NCI-H69 (cell line): ENCODE results near the gene NPY4R.
"Not testable (repeated sequence)": the region's sequence is repeated elsewhere in the genome, so short reads cannot be mapped to it uniquely, and the experiment has no call there.

Experiments
- DNase-seq: peaks from one replicate; lab custom pipeline; 2025; lab: John Stamatoyannopoulos, UW

NPY4R gene

DNA sequence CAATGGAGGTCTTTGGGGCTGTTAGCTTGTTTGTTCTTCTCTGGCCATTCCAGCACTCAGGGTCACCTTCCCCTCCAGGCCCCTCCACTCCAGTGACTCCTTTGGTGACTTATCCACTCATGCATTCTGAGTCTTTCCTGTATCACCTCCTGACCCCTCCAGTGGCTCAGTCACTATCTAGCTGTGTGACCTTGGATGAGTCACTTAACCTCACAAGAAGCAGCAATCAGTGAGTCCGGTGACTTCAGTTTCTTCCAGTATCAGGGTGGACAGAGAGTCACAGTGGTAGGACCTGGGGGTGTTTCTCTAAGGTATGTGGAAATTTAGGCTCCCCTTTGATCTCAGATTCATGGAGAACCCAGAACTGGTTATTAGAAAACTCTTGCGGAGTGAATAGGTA is 9.8 kb downstream of the NPY4R start:
- not testable (repeated sequence) for DNase-seq

DNA sequence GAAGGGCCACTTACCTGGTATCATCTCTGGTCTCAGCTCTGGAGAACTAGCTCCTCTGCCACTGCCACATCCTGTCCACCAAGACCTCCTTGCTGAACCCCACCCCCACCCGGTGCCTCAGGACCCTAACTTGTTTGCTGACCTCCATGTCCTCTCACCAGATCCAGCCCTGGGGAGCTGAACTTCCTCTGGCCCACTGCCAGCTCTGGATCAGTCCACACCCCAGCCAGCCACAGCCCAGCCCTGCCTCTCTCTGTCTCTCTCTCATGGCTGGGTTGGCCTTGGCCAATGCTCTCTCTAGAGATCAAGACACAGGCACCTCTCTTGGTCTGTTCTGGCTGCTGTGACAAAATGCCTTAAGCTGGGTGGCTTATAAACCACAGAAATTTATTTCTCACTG is 14.4 kb downstream of the NPY4R start:
- not testable (repeated sequence) for DNase-seq

DNA sequence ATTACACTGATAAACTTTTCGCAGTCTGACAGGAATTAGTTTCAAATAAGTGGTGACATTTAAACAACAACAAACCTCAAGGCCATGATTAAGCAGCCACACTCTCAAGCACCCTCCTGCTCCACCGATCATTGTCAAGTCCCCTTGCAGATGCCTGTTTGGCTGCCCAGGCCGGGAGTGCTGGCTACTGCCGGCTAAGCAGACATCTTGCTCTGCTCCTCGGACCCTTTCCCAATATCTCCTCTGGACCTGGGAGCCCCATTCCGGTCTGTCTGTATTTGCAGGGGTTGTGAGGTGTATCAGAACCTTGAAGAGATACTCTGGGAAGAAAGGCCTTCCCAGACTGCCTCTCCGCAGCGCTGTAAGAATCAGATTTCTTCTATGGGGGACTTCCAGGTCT is 14.9 kb downstream of the NPY4R start:
- DNase-seq, result not testable (repeated sequence)

DNA sequence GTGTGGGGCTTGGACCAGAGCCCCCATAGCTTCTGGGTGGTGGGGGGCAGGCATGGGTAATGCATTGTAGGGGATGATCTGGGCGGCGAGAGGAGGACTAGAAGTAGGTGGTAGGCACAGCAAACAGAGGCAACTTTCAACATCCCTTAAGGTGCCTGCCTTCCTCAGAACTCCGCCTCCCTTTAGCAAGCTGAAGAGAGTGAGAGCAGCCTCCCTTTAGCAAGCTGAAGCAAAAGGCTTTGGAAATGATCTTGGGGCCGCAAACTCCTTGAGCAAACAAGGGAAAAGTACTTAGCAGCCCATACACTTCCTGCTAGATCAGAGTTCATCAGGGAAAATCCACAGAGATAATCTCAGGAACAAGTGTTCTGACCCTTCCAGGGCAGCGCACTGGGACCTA is 18.3 kb downstream of the NPY4R start:
- DNase-seq, result not testable (repeated sequence)

DNA sequence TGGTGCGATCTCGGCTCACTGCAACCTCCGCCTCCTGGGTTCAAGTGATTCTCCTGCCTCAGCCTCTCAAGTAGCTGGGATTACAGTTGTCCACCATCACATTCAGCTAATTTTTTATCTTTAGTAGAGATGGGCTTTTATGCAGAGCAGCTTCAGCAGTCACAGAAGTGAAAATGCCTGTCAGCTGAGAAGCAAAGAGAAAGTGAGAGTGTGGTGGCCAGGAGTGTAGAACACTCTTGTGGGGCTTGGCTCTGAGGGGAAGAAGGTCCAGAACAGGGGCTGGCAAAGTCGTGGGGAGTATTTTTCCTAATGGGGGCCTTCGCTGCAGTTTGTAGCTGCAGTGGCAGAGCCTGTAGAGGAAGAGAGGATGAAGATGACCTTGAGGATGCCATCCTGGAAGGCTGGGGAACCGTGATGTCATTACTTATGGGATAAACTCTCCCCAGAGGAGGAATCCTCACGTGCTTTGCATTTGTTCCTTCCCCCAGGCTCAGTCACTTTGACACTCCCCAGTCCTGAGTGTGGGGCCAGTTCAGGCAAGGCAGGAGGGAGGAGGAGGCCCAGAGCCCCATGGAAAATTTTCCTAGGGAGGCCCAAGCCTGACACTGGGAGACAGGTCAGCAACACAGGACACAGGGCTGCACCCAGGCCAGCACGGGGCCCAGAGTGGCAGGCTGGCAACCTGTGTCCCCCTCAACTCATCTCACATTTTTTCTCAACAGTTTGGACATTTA is 20.2 kb downstream of the NPY4R start:
- DNase-seq, result not testable (repeated sequence)

DNA sequence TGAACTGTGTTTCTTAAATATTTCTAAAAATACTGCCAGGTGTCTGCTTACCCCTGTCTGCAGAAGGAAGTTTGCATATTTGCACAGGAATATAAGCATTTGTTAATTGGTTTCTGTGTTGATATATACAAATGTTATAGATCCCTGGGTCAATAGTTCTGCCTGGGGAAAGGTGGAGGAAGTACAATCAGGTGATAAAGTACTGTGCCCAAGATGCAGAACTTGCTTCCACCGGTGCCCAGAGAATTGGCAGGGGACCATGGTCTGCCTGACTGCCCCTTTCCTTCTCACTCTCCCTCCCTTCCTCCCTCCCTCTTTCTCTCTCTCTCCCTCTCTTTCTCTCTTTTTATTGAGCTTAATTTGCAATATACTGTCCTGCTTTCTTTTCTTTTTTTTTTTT is 22.3 kb downstream of the NPY4R start:
- not testable (repeated sequence) for DNase-seq

DNA sequence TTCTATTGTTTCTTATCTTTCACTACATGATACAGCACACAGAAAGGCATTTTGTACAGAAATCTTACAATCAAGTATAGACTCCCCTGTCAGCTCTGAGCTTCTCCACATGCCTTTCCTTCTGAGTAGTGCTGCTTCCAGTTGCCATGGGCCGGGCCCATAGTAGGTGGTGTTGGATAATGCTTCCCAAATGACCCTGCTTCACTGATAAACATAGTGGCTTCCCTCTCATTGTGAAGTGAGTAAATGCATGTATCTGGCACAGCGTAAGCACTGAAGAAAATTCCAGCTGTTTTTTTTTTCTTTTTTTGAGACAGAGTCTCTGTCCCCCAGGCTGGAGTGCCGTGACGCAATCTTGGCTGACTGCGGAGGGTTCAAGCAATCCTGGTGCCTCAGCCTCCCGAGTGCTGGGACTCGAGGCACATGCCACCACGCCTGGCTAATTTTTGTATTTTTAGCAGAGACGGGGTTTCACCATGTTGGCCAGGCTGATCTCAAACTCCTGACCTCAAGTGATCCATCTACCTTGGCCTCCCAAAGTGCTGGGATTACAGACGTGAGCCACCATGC is 23.0 kb downstream of the NPY4R start:
- not testable (repeated sequence) for DNase-seq

DNA sequence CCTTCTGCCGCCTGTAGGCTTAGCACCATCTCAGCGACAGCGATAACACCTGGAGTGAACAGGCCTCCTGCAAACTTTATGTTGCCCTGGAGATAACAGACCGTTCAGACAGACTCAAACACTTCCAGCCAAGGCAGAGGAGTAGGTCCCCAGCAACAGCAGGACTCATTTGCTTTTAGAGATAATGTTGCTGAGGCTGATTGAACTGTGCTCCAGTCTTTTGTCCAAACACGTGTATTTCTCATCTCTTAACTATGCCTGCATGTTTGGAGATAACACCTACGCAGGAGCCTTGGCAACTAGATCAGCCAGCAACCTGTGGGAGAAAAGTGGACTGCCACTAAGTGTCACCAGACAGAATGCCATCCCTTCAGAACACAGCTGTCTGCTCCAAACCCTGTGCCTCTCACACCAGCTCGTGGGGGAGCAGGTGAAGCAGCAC is 23.9 kb downstream of the NPY4R start:
- not testable (repeated sequence) for DNase-seq

DNA sequence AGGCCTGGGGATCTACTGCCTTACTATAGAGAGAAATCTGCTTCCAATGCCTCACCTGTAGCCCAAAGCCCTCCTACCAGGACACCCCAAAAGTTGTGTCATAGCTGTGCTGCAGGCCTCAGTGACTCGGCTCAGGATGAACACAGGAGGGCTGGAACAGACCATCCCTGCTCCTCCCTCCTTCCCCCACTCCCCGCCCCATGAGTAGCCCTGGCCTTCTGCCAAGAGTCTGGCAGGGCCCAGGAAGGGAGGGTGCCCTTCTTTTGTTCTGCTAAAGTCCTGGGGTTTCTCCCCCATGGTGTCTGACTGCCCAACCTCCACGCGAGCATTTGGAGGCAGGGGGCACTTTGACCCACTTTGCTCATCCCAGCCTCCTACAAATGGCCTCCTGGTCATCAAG is 24.8 kb downstream of the NPY4R start:
- DNase-seq, result not testable (repeated sequence)

DNA sequence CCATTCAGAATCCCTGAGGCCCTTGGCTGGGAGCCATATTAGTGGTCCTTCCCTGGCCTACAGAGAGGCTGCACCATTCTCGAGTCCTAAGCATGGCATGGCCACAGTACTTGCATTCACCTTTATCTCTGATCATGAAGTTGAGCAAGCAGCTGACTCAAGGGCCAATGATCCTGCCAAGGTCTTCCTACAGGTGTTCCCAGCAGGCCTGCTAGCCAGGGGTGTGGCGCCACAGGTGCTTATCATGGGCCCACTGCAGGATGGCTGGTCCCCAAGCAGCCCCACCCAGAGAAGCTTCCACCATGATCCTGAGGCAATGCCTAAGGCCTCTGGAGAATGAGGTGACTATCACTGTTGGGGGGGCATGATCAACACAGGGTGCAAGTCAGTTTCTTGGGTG is 42.2 kb downstream of the NPY4R start:
- not testable (repeated sequence) for DNase-seq

DNA sequence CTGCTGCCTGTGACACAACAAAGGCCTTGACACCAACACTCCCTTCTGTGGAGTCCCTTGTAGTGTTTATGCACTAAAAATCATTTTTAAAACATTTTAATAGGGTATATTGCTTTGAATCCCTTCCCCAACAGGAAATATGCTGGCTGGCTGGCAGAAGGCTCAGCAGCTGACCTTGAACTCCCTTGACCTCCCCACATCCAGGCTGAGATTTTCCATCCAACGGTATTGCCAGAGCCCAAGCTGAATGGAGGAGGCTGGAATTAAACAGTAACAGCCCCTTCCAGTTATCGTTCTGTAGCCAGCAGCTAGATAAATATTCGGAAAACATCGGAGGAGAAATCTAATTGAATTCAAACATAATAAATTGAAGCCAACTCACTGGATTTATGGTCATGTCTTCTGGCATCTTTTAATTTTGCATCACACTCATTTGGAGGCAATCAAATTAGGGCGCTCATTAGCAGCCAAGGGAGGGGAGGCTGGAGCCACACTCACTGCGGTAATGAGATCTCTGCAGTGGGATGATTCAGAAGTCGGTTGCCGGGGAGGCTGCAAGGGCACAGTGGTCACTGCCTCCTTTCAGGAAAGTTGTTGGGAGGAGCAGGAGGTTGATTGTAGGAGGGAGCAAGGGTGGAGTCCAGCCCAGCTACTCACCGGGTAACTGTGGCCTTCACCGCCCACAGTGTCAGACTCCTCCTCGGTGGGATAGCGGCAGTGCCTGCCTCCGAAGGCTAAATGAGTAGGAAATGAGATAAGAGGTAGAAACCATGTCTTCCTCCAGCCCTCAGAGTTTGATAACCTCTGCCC is 46.0 kb downstream of the NPY4R start:
- DNase-seq, result not testable (repeated sequence)

DNA sequence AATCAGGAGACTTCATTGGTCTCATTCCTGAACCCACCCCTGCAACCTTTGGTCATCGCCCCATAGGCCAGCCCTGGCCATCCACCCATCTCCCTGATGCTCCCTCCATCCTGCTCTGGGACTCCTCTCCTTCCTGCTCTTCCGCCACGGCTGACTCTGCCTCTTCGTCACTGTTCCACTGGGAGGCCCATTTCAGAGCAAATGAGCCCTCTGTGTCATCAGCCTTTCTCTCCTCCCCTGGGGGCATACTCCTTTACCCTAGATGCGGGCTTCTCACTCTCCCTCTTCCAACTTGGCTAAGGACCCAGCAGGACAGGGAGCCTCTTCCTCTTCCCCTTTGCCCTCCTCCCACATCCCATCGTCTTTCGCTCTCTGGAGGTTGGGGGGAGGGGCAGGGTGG is 47.5 kb downstream of the NPY4R start:
- not testable (repeated sequence) for DNase-seq

DNA sequence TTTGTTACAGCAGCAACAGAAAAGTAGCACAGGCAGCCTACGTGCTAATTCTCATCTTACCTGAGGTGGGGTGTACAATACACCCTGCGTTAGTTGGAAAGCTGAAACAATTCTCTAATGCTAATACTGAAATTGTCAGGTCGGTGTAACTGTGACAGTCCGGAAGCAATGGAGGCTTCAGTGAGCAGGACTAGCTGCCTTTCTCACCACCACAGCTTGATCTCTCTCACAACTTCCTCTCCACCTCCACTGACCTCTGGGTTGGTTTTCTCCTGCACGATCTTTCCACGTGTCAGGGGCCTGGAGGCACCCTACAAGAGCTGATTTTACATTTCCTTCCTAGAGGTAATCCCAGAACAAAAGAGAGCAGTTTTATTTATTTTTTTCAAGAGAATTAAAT is 50.5 kb downstream of the NPY4R start:
- not testable (repeated sequence) for DNase-seq

DNA sequence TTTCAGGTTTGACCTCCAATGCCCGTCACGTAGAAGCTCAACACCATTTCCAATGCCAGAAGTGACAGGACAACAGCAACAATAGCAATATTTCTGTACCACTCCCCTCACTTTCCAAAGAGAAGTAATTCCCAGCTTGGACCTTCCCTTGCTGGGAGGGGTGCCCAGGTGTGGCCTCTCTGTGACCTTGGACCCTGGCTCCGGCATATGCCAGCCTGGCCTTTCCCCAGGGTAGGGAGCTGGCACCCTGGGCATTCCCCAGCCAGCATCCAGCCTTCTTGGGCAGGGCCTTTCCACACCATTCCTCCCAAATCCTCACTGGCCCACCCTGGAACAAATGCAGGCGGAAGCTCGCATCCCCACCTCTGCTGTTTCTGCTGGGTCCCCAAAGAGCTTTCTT is 53.1 kb downstream of the NPY4R start:
- DNase-seq, result not testable (repeated sequence)

DNA sequence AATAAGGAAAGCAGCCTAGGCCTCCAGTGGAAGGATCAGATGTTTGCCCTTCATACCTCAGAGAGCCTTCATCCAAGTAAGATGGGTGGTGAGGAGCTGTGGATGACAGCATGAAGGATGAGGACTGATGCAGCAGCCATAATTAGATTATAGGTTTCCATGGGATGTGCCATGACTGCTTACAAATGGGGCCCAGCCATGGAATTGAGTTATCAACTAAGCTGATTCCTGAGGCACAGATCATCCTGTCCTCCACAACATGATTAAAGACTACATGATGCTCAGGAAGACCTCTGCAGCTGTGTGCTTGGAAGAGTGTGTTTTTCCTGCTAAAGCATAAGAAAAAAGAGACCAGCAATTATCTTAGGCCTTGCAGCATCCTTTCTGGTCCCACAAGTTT is 54.6 kb downstream of the NPY4R start:
- DNase-seq, result not testable (repeated sequence)
